ENCODE results near the gene BDKRB2.

DNA sequence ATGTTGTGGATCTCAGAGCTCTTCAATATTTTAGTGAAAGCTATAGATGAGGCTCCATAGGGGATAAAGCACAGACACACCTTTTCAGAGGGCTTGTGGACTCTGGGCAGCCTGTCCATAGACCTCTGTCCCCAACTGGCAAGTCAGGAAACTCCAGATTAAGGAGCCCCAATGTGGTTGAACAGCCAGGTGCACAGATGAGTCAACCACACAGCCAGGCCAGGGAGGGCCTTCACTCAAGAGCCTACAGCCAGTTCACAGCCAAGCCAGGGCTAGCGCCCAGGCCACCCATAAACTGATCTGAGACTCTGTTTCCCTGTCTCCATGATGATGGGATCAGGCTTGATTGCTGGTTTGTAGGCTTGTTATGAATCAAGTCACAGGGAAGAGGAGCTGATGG lies 1.0 kb upstream of the BDKRB2 start:
- TF ChIP-seq, protein P1, sequence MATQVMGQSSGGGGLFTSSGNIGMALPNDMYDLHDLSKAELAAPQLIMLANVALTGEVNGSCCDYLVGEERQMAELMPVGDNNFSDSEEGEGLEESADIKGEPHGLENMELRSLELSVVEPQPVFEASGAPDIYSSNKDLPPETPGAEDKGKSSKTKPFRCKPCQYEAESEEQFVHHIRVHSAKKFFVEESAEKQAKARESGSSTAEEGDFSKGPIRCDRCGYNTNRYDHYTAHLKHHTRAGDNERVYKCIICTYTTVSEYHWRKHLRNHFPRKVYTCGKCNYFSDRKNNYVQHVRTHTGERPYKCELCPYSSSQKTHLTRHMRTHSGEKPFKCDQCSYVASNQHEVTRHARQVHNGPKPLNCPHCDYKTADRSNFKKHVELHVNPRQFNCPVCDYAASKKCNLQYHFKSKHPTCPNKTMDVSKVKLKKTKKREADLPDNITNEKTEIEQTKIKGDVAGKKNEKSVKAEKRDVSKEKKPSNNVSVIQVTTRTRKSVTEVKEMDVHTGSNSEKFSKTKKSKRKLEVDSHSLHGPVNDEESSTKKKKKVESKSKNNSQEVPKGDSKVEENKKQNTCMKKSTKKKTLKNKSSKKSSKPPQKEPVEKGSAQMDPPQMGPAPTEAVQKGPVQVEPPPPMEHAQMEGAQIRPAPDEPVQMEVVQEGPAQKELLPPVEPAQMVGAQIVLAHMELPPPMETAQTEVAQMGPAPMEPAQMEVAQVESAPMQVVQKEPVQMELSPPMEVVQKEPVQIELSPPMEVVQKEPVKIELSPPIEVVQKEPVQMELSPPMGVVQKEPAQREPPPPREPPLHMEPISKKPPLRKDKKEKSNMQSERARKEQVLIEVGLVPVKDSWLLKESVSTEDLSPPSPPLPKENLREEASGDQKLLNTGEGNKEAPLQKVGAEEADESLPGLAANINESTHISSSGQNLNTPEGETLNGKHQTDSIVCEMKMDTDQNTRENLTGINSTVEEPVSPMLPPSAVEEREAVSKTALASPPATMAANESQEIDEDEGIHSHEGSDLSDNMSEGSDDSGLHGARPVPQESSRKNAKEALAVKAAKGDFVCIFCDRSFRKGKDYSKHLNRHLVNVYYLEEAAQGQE (IDR thresholded peaks at IDR 0.05; ENCODE audit: insufficient replicate concordance, low read depth), result no peak
- TF ChIP-seq, protein P2, sequence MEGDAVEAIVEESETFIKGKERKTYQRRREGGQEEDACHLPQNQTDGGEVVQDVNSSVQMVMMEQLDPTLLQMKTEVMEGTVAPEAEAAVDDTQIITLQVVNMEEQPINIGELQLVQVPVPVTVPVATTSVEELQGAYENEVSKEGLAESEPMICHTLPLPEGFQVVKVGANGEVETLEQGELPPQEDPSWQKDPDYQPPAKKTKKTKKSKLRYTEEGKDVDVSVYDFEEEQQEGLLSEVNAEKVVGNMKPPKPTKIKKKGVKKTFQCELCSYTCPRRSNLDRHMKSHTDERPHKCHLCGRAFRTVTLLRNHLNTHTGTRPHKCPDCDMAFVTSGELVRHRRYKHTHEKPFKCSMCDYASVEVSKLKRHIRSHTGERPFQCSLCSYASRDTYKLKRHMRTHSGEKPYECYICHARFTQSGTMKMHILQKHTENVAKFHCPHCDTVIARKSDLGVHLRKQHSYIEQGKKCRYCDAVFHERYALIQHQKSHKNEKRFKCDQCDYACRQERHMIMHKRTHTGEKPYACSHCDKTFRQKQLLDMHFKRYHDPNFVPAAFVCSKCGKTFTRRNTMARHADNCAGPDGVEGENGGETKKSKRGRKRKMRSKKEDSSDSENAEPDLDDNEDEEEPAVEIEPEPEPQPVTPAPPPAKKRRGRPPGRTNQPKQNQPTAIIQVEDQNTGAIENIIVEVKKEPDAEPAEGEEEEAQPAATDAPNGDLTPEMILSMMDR (IDR thresholded peaks at IDR 0.05; ENCODE audit: insufficient read depth, low read length), result no peak
